DMS79 treated with DMSO at 0.1 percent for 48 hours (cell line): ENCODE data around the gene FANCC.

ENCODE experiments used
- DNase-seq: peaks from one replicate; lab custom pipeline; 2025; lab: John Stamatoyannopoulos, UW

FANCC gene

GRCh38 chr9:95086564-95086955, 230.9 kb downstream of the FANCC start:
- no peak for DNase-seq

GRCh38 chr9:95085861-95086563, 231.5 kb downstream of the FANCC start:
- DNase-seq: no peak

GRCh38 chr9:95085036-95085770, 232.3 kb downstream of the FANCC start:
- peak; percentile 45 for DNase-seq

GRCh38 chr9:95084254-95084934, 233.1 kb downstream of the FANCC start:
- DNase-seq: no peak

GRCh38 chr9:95083086-95083768, 234.3 kb downstream of the FANCC start:
- no peak for DNase-seq

GRCh38 chr9:95082401-95083084, 235.0 kb downstream of the FANCC start:
- DNase-seq: no peak

- no peak for DNase-seq
Measured at GRCh38 chr9:95081998-95082397, 235.5 kb downstream of the FANCC start.

- DNase-seq: no peak
Measured at GRCh38 chr9:95080961-95081647, 236.4 kb downstream of the FANCC start.

- no peak for DNase-seq
Measured at GRCh38 chr9:95079461-95079860, 238.0 kb downstream of the FANCC start.

- no peak for DNase-seq
Measured at GRCh38 chr9:95078939-95079338, 238.6 kb downstream of the FANCC start.

- DNase-seq: no peak
Measured at GRCh38 chr9:95078511-95078910, 239.0 kb downstream of the FANCC start.

GRCh38 chr9:95077766-95078370, 239.6 kb downstream of the FANCC start:
- no peak for DNase-seq

- DNase-seq: no peak
Measured at GRCh38 chr9:95077053-95077765, 240.3 kb downstream of the FANCC start.

- DNase-seq: no peak
Measured at GRCh38 chr9:95076696-95077052, 240.8 kb downstream of the FANCC start.

GRCh38 chr9:95075700-95076099, 241.8 kb downstream of the FANCC start:
- DNase-seq: no peak

GRCh38 chr9:95074632-95075031, 242.9 kb downstream of the FANCC start:
- no peak for DNase-seq

- no peak for DNase-seq
Measured at GRCh38 chr9:95073918-95074317, 243.6 kb downstream of the FANCC start.

GRCh38 chr9:95073042-95073607, 244.4 kb downstream of the FANCC start:
- DNase-seq: no peak

GRCh38 chr9:95071925-95072324, 245.6 kb downstream of the FANCC start:
- no peak for DNase-seq

- DNase-seq: no peak
Measured at GRCh38 chr9:95071450-95071849, 246.1 kb downstream of the FANCC start.
